Muscle of arm (tissue), 14 donors: ENCODE results near the gene FXYD2. TPM values are rescaled to one million over a fixed set of nuclear protein-coding genes. Genes with fewer than 3 reads are reported as not detected.
A peak's percentile ranks its signal among the peaks of the same experiment; 100 is the strongest.
"Not testable (repeated sequence)": the region's sequence is repeated elsewhere in the genome, so short reads cannot be mapped to it uniquely, and the experiment has no call there.

ENCODE experiments used
- DNase-seq: peaks from one replicate; pipeline ENCODE4 v3.0.0-alpha.2; 2013
- long read RNA-seq, 11 donors: transcript quantifications; one replicate each; lab custom pipeline, GENCODE V29; 2026
- polyA plus RNA-seq, 12 donors: library from polyadenylated mRNA; unstranded; fragments of 120-200 nt; gene quantifications; one replicate each; pipeline ENCODE4 v1.2.1, GENCODE V29; 2013; ENCODE audit not compliant: insufficient read length in 12 of 12

The FXYD2 gene
- 1 to 10 TPM in 7 of 12 donors, under 1 TPM in 3, not detected in 2; 0.46 to 2.7 (median 1.5) TPM for polyA plus RNA-seq
- long read RNA-seq, donor 1, transcript FXYD2-202 (6 exons, 571 nt): major isoform, 45 of 66 reads
- long read RNA-seq, donor 1, partial matches to known transcripts: 14 of 66 reads
- long read RNA-seq, donor 1, other reads (novel, unspliced or antisense): 6 of 66 reads
- long read RNA-seq, donor 2: 0 reads
- long read RNA-seq, donor 3: 0 reads
- long read RNA-seq, donor 4, partial matches to known transcripts: 0 of 3 reads
- long read RNA-seq, donor 4, other reads (novel, unspliced or antisense): 0 of 3 reads
- long read RNA-seq, donor 5: 0 reads
- long read RNA-seq, donor 6: 0 reads
- long read RNA-seq, donor 7, partial matches to known transcripts: 0 of 1 reads
- long read RNA-seq, donor 7, other reads (novel, unspliced or antisense): 0 of 1 reads
- long read RNA-seq, donor 8: 0 reads
- long read RNA-seq, donor 9: 0 reads
- long read RNA-seq, donor 10, partial matches to known transcripts: 0 of 2 reads
- long read RNA-seq, donor 10, other reads (novel, unspliced or antisense): 0 of 2 reads
- long read RNA-seq, donor 11, partial matches to known transcripts: 0 of 3 reads
- long read RNA-seq, donor 11, other reads (novel, unspliced or antisense): 0 of 3 reads

GRCh38 chr11:117824571-117825537 lies at the start of gene FXYD2:
TSS of gene FXYD2 (minus strand) at chr11:117824744. CDS start at chr11:117824678, 66 bp downstream.
- no peak for DNase-seq

- DNase-seq: no peak
These were observed 49.2 kb upstream of the FXYD2 start for GRCh38 chr11:117873828-117874125.

- DNase-seq: no peak
These were observed 48.7 kb upstream of the FXYD2 start for GRCh38 chr11:117872975-117873827.

GRCh38 chr11:117872420-117872961 lies 47.9 kb upstream of the FXYD2 start:
- no peak for DNase-seq

GRCh38 chr11:117871784-117872183 lies 47.2 kb upstream of the FXYD2 start:
- no peak for DNase-seq

- no peak for DNase-seq
These were observed 46.6 kb upstream of the FXYD2 start for GRCh38 chr11:117871160-117871559.

- DNase-seq: no peak
These were observed 45.8 kb upstream of the FXYD2 start for GRCh38 chr11:117870103-117870952.

GRCh38 chr11:117869604-117870003 lies 45.1 kb upstream of the FXYD2 start:
- peak; percentile 69 for DNase-seq

GRCh38 chr11:117868815-117869561 lies 44.4 kb upstream of the FXYD2 start:
- DNase-seq: no peak

- no peak for DNase-seq
These were observed 43.5 kb upstream of the FXYD2 start for GRCh38 chr11:117868088-117868487.

GRCh38 chr11:117866526-117866925 lies 42.0 kb upstream of the FXYD2 start:
- DNase-seq: no peak

- not testable (repeated sequence) for DNase-seq
These were observed 41.0 kb upstream of the FXYD2 start for GRCh38 chr11:117865546-117865945.

GRCh38 chr11:117863383-117863782 lies 38.8 kb upstream of the FXYD2 start:
- no peak for DNase-seq

- no peak for DNase-seq
These were observed 38.2 kb upstream of the FXYD2 start for GRCh38 chr11:117862753-117863152.

- no peak for DNase-seq
These were observed 37.6 kb upstream of the FXYD2 start for GRCh38 chr11:117862019-117862725.

- DNase-seq: no peak
These were observed 36.8 kb upstream of the FXYD2 start for GRCh38 chr11:117861151-117862018.

GRCh38 chr11:117860139-117860538 lies 35.6 kb upstream of the FXYD2 start:
- DNase-seq: no peak
